NCI-H345 treated with DMSO at 0.1 percent for 48 hours (cell line): ENCODE results near the gene C2CD2.

Experiments
- DNase-seq: peaks from one replicate; lab custom pipeline; 2025; ENCODE audit not compliant: unreplicated experiment; lab: John Stamatoyannopoulos, UW

Gene C2CD2

DNA sequence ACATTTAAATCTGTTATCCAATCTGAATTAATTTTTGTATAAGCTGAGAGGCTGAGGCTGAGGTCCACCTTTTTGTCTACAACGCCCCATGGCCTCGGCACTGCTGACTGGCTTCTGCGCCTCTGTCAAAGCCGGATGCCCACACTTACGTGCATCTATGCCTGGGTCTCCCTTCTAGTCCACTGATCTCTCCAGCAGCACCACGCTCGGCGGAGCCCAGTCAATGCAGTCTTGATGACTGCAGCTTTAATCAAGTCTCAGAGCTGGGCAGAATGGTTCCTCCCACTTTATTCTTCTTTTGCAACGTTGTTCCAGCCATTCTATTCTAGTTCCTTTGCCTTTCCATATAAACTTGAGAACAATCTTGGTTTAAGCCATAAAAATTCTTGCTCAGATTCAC is 84.0 kb downstream of the C2CD2 start:
- DNase-seq, result no peak

DNA sequence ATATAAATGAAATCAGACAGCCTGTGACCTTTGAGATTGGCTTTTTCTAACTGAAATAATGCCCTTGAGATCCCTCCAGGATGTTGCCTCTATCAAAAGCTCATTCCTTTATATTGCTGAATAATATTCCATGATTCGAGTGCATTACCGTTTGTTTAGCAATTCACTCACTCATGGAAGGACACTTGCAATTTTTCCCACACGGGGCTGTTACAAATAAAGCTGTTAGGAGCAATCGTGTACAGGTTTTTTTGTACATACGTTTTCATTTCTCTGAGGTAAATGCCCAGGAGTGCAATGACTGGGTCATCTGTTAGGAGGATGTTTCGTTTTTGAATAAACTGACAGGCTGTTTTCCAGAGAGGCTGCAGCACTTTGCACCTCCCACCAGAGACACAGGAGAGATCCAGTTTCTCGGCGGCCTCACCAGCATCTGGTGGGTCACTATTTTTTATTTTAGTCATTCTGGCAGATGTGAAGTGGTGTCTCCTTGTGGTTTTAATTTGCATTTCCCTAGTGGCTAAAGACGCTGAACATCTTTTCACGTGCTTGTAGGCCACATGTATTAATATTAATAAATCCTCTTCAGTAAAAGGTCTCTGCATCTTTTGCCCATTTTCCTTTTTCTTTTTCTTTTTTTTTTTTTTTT is 85.6 kb downstream of the C2CD2 start:
- no peak for DNase-seq

DNA sequence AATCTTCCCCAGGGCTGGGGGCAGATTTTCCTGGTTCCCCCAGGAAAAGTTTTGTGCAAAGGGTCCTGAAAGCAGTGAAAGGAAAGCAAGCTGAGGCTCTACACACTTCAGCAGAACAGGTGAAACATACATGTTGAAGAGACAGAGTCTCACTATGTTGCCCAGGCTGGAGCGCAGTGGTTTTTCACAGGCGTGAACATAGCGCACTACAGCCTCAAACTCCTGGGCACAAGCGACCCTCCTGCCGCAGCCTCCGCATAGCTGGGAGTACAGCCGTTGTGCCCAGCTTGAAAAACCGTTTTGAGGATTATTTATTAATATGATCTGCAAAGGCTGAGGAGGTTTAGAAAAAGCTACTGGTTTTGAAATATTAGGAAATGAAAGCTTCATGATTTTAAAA is 86.5 kb downstream of the C2CD2 start:
- no peak for DNase-seq

DNA sequence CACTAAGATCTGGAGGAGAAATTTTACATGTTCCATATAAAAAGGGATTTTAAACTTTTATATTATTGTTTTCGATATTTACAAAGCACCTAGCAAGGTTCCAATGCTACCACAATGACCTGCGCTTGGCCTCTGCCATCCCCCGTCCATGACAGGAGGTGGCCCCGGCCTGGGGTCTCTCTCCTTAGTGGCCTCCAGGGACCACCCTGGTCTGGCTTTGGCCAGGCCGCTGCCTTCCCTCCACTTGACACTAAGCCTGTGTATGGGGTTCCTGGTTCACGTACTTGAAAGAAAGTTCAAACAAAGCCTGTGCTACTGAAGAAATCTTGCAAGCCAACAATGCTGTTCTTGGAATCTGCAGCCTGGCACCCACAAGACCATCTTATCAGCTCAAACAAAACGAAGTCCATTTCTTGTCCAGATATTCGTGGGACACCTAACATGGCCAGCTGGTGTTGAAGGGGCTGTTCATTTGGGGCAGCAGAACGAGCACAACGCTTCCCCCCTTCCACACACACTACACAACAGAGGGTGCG is 87.5 kb downstream of the C2CD2 start:
- no peak for DNase-seq

DNA sequence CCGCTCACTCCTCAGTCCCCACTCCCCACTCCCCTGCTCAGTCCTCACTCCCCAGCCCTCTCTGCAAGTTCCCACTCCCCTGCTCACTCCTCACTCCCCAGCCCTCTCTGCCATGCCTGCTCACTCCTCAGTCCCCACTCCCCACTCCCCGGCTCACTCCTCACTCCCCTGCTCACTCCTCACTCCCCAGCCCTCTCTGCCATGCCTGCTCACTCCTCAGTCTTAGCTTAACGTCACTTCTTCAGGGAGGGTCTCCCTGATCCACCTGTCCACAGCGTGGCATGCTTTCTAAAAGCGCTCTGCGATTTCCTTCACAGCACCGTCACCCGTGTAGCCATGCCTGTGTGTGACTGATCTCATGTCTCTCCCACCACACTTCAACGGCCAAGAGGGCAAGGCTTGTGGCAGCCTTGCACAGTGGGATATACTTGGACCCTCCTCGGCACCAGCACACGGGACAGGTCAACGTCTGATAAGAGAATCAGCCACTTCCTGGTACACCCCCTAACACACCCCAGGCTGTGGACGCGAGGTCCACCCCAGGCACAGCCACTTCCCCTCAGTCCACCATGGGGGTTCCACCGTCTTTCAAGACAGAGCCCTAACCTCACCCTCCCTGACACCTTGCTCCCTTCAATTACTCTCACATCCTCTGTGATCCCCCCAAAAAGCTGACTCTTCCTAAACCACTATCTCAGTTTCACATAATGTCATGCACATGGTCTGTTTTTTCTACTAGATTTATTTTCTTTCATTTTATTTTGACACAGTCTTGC is 88.6 kb downstream of the C2CD2 start:
- DNase-seq, result no peak

DNA sequence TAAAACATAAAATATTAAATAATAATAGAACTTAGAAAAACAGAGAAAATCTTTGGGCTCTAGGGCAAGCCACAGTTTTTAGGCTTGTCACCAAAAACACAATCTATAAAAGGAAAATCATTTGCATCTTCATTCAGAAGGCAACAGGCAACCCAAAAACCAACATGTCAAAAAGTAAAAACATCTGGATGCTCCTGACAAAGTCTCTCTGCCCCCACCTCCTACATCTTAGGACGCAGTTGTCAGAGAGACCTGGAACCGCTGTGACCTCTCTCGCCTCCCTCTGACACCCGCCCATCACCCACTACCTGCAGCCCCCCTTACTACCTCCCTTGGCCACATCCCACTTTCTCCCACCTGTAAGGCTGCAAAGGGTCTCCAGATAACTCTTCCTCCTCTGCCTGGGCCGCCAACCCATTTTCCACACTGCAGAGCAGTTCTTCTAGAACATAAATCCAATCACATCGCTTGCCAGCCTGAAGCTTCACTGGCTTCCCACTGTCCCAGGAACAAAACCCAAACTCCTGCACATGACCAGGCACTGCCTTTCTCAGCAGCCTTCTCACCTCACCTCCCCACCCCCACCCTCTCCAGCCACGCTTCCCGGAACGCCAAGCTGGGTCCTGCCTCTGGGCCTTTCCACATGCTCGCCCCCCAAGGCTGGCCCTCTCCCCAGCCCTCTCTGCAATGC is 89.4 kb downstream of the C2CD2 start:
- DNase-seq, result no peak

DNA sequence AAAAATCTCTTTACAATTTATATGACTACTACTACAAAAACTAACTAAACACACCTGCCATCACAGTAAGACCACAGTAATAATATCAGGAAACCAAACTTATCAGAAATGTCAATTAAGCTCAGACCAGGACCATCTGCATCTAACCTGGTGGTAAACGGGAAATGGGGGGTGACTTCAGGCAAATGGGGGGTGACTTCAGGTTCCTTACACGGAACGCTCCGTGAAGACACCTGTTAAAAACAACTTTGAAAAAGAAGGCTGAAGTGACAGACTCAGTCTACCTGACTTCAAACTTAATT is 90.4 kb downstream of the C2CD2 start:
- no peak for DNase-seq

DNA sequence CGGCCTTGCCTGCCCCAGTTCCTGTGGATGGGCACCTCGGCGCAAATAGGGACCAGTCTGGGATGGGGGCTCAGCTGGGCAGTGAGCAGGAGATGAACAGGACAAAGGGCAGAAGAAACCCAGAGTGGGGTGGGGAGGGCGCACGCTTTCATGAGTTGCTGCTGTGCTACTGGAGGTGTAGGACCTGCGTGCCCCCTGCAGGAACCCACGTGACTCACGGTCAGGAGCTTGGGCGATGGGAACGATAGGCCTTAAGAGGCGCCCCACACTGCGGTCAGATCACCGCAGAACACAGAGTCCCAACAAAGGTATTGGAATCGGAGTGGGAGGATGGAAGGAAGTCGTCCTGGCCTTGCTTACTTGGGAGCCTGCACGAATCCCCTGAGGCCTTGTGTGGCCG is 91.8 kb downstream of the C2CD2 start:
- no peak for DNase-seq

DNA sequence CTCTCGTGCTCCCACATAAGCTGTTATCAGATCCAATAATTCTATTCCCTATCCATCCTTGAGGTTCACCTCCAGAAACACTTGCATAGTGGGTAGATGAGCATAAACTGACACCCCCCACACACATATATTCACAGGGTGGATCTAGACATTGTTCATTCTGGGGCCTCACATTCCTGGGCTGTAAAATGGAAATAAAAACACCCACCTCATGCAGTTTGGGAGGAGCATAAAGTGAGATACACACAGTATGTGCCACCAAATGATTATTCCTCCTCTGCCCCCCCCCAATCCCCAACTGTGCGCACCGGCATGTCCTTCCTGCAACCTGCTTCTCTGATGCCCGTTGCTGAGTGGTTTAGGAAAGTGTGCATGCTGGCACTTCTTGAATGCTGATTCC is 92.6 kb downstream of the C2CD2 start:
- DNase-seq, result no peak

DNA sequence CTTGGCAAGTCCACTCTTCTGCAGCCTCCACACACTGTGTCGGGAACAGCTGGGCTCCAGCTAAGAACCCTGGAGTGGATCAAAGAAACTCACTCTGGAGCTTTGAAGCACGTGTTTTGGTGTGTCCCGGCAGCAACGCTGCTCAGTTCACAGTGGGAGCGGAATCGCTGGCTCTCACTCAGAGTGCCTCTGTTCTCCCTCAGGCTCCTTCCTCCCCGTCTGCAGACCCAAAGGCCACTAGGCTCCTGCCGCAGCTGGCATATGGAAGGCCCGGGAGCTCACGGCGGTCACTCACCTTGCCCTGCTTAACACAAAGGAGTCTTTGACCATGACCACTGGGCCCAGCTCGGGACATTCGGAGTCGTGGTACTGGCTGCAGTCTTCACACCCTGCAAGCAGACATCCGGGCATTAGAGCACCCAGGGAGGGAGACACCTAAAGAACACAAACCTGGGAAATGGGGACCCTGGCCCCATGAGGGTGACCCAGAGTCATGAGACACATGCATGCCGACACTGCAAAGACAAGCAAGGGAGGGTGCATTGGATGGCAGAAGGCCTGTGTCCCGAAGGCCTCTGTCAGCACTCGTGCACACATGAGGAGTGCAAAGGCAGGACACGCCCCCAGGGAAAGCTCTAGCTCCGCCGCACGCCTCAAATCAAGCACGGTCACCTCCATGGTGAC is 94.4 kb downstream of the C2CD2 start:
- DNase-seq, result no peak

DNA sequence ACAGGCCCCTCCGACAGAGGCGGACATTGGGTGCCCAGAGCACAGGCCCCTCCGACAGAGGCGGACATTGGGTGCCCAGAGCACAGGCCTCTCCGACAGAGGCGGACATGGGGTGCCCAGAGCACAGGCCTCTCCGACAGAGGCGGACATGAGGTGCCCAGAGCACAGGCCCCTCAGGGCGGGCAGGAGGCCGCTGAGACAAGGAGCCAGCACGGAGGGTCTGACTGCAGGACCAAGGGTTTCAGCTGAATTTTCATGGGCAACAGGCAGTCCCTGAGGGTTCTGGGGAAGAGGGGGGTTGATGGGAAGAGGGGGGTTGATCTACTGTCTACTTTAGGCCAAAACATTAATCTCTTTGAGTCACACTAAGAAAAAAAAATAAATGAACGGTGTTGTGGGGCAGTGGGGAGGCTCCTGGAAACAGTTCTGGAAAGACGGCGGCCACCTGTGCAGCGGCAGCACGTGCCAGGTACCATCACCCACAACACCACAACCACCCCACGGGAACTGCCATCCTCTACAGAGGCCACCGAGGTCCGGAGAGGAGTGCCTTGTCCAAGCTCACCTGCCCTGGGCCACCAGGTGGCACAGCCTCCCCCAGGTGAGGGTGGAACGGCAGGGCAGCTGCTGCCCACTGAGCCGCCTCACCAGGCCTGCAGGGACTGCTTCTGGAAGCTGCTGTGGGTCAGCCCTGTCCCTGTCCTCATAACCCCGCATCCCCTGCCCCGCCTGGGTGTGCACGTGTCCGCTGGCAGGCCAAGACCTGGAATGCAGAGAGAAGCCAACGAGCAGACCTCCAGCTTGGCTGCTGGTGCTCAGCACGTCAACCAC is 95.1 kb downstream of the C2CD2 start:
- DNase-seq, result no peak

DNA sequence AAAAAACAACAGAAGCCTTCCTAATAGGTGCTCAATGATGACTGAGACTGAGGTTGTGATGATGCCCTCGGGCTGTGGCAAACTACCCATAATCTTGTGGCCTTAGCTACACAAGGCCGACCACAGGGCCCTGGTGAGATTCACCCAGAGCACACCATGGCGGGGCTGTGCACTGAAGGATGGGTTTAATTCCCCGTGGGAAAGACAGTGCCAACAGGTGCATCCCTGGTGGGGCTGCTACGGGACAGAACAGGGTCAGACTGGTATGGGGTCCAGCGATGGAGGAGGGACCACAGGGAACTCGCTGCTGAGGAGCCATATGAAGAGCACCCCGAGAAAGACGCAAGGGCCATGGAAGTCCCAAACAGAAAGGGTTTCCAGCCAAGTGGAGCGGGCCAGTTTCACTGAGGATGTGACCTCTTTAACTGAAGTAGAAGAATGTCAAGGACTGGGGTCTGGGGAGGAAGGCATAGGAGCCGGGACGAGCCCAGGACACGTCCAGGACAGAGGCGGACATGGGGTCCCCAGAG is 96.0 kb downstream of the C2CD2 start:
- DNase-seq, result no peak

DNA sequence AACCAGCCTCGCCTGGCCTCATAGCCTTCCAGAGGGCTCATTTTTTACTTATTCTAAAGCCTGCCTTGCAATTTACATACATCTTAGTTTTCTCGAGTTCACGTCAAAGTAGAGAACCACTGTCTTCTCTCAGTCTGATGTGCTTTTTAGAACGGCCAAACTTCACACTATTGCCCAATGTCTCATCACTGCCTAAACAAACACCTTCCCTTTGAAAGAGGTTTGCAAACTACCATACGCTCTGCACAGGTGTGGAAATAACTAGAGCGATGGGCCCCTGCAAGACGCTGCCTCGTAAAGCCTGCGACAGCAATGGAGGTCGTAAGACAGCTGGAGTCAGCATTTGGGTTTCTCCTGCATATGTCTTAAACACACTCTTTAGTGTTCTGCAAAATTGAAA is 97.2 kb downstream of the C2CD2 start:
- no peak for DNase-seq

DNA sequence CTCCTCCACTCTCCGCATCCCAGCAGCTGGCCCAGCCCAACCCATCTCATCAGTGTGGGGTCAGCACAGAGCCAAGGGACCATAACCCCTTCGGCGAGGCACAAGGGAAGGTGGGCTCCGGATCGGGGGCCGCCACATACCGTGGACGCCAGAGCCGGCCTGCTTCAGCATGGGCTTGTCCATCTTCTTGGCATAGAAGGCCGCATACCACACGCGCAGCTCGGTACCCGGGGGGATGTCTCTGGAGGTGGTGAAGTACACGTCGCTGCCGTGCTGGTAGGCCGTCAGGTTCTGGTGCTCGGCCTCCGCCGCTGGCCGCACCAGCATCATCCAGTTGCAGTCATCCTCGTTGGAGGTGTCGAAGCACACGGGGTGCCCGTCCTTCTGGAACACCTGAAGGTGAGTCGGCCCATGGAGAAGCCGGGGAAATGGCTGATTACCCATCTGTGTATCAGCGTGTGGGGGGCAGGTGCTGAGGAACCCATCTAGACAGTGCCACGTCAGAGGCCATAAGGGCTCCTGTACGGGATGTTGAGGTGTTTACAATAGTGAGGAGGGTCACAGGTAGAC is 99.3 kb downstream of the C2CD2 start:
- DNase-seq, result no peak

DNA sequence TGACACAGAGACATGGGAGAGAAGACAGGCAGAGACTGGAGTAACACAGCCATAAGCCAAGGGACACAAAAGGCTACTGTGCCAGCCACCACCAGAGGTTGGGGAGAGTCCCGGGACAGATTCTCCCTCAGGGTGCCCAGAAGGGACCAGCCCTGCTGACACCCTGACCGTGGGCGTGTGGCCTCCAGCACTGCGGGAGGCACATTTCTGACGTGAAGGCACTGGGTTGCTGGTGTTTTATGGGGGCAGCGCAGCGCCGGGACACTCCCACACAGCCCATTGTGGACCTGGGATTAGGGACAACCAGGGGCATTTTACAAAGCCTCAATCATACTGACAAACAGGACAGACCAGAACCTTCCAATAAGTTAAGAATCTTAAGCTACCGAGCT is 100.9 kb downstream of the C2CD2 start:
- no peak for DNase-seq

DNA sequence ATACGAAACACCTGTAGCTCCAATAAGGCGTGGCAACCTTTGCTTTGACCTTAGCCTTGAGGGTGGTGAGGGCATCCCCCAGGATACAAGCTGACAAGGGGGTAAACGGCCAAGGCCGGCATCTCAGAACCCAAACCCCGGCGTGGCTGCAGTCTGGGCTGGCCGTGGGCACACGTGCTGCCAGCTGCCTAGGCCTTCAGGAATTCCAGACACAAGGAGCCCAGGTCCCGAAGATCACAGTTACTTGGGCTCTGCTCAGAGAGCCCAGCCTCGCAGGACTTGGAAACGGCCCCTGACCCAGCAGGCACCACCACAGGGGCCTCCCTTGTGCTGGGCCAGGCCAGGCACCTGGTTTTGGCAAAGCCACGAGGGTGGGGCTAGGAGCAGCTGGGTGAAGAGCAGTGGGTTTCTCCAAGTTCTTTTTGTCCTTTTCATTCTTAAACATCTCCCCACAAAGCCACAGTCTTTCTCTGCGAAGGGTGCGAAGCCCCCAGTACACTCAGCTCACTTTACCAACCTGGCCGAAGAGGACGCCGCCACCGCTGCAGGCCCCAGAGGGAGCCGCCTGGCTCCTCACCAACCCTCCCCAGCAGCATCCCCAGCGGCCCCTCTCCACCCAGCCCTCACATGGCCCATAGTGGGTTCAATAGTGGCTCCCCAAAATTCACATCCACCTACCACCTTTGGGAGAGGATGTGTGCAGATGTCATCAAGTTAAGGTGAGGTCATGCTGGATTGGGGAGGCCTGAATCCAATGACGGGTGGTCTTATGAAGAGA is 101.5 kb downstream of the C2CD2 start:
- DNase-seq, result no peak

DNA sequence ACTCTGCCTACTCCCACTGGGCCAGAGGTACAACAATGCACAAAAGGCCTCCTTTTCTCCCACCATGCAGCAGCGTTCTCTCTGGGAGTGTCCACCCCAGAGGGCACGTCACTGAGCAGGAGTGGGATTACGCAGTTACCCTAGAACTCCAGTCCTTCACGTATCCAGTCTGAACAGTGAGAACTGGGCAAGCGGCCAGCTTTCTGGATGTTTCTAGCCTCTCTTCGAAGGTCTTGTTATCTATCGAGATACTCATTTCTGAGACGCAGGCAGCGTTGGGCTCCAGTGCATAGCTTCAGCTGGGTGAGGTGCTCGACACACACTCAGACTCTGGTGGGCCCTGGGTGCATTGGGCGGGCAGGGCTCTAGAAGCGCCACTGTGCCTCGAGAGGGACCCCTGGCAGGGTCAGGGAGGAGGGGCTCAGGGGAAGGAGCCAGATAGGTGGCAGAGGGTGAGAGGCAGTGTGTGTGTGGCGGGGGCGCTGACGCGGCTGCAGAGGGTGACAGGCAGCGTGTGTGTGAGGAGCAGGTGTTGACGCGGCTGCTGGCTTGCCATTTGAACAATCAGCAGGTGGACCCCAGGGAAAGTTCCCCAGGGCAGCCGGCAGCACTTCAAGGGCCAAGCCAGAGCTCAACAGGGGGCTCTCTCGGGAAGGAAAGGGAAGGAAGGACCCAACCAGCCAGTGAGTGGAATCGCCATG is 102.6 kb downstream of the C2CD2 start:
- DNase-seq, result peak; percentile 87

DNA sequence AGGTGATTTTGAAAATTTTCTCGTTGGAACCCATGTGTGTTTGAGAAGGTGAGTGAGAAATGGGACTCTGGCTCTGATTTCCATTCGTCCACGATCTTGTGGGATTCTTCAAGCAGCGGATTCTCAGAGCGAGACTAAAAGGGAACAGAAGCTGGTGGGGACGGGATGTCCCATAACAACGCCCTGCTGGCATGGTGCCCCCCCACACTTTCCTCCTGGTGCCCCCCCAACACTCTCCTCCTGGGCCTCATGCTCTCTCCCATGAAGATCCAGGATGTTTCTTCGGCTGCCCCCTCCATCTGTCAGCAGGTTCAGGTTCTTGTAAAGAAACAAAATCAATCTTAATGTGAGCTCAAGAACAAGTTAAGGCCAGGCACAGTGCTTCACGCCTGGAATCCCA is 103.7 kb downstream of the C2CD2 start:
- no peak for DNase-seq
